Endothelial cell of umbilical vein (primary cell): ENCODE measurements around the gene SPATA6L. TPM values are rescaled to one million over a fixed set of nuclear protein-coding genes. Genes with fewer than 3 reads are reported as not detected.
A peak's percentile ranks its signal among the peaks of the same experiment; 100 is the strongest.

Experiments
- BruUV-seq: library from RNA; stranded (reverse); fragments of 400-500 nt; replicated peaks from 2 replicates; lab custom pipeline; 2021; lab: Mats Ljungman, UMichigan
- CTCF ChIA-PET: fragments of 300-600, 350-600 bp; sonication (Branson Sonifier 250); formaldehyde crosslinking; loops from one replicate; lab custom pipeline; 2021; ENCODE audit warnings: antibody characterized with exemption, inconsistent platforms; lab: Charles Lee
- POLR2A ChIA-PET: fragments of 300-600, 350-600 bp; sonication (Branson Sonifier 250); formaldehyde crosslinking; loops from one replicate; lab custom pipeline; 2021; ENCODE audit warnings: antibody characterized with exemption, inconsistent platforms; lab: Charles Lee
- DNase-seq: peaks from one replicate; pipeline ENCODE4 v3.0.0-alpha.2; 2011; ENCODE audit warnings: low read depth, low spot score
- FAIRE-seq: peaks from 2 replicates; lab custom pipeline; 2011; peaks lifted over from hg19 to GRCh38; lab: Jason Lieb, UNC
- H2AFZ ChIP-seq: 2 replicates; pipeline ENCODE4 v1.6.0; 2012; ENCODE audit warnings: low read depth, low read length, control low read depth, inconsistent platforms
- H3K27ac ChIP-seq: 2 replicates; pipeline ENCODE4 v1.5.1; 2011; ENCODE audit warnings: low read depth, mild to moderate bottlenecking, control low read depth, low read length, moderate library complexity; ENCODE audit not compliant: insufficient read depth
- H3K27me3 ChIP-seq, 2 experiments: 2 replicates each; pipeline versions ENCODE4 v1.6.0 to v1.6.1; 2011; ENCODE audit warnings: low read length in 2 of 2, mixed read lengths in 1 of 2; ENCODE audit not compliant: control insufficient read depth in 2 of 2, insufficient read depth in 2 of 2
- H3K36me3 ChIP-seq, 2 experiments: 2 replicates in 1 of 2; 3 replicates in 1 of 2; pipeline ENCODE4 v1.5.1; 2011; ENCODE audit warnings: low read length in 2 of 2, mild to moderate bottlenecking in 1 of 2, moderate library complexity in 1 of 2; ENCODE audit not compliant: control insufficient read depth in 2 of 2, insufficient read depth in 2 of 2; ENCODE audit errors: extremely low read depth in 1 of 2
- H3K4me1 ChIP-seq: 3 replicates; pipeline ENCODE4 v1.5.1; 2011; ENCODE audit warnings: mild to moderate bottlenecking, low read length; ENCODE audit not compliant: control insufficient read depth, insufficient read depth; ENCODE audit errors: extremely low read depth
- H3K4me2 ChIP-seq: 2 replicates; pipeline ENCODE4 v1.6.1; 2011; ENCODE audit warnings: low read length, control low read depth, mixed read lengths; ENCODE audit not compliant: insufficient read depth
- H3K4me3 ChIP-seq, 3 experiments: fragments of 200-600 bp in 1 of 3; sonication (generic), shearing (Covaris generic) in 1 of 3; replicated peaks in 1 of 3; 2 replicates each; pipeline ENCODE4 v1.5.1; 2011 to 2016; ENCODE audit warnings: control low read depth in 3 of 3, low read length in 3 of 3, mild to moderate bottlenecking in 2 of 3, inconsistent platforms in 1 of 3, low read depth in 1 of 3, moderate library complexity in 1 of 3; ENCODE audit not compliant: insufficient read depth in 1 of 3
- H3K79me2 ChIP-seq: 2 replicates; pipeline ENCODE4 v1.6.0; 2012; ENCODE audit warnings: low read length, inconsistent platforms; ENCODE audit not compliant: control insufficient read depth, insufficient read depth
- H3K9ac ChIP-seq: replicated peaks from 2 replicates; pipeline ENCODE3; 2011; ENCODE audit warnings: low read length, control low read depth; ENCODE audit not compliant: insufficient read depth; ENCODE audit errors: extremely low read depth
- H3K9me1 ChIP-seq: replicated peaks from 3 replicates; pipeline ENCODE4 v1.6.0; 2011; ENCODE audit warnings: mild to moderate bottlenecking, low read length; ENCODE audit not compliant: control insufficient read depth, insufficient read depth; ENCODE audit errors: extremely low read depth
- H3K9me3 ChIP-seq: replicated peaks from 2 replicates; pipeline ENCODE4 v1.5.1; 2012; ENCODE audit warnings: low read length, inconsistent platforms; ENCODE audit not compliant: control insufficient read depth, insufficient read depth
- H4K20me1 ChIP-seq: replicated peaks from 2 replicates; pipeline ENCODE3; 2011; ENCODE audit warnings: mild to moderate bottlenecking, low read length; ENCODE audit not compliant: control insufficient read depth, insufficient read depth; ENCODE audit errors: extremely low read depth
- FOS ChIP-seq: IDR thresholded peaks from 2 replicates; pipeline ENCODE4 v1.6.1; 2011; ENCODE audit warnings: mild to moderate bottlenecking, low read length, moderate library complexity, borderline replicate concordance; ENCODE audit not compliant: insufficient read depth
- GATA2 ChIP-seq: IDR thresholded peaks from 2 replicates; pipeline ENCODE4 v1.7.0; 2011; ENCODE audit warnings: low read depth, mild to moderate bottlenecking, moderate library complexity, mixed read lengths, low read length; ENCODE audit not compliant: insufficient read length, insufficient read depth
- JUN ChIP-seq: IDR thresholded peaks from 2 replicates; pipeline ENCODE4 v1.6.1; 2011; ENCODE audit warnings: borderline replicate concordance, low read depth; ENCODE audit not compliant: insufficient read length, insufficient read depth
- MAX ChIP-seq: IDR thresholded peaks from 2 replicates; pipeline ENCODE4 v1.6.1; 2011; ENCODE audit not compliant: insufficient read depth, insufficient read length
- POLR2A ChIP-seq: IDR thresholded peaks from 2 replicates; pipeline ENCODE4 v1.6.1; 2012; ENCODE audit warnings: low read depth, mild to moderate bottlenecking, control low read depth, low read length
- dilution Hi-C: fragments of 300-500 bp; cut with MboI; formaldehyde crosslinking; loops from one replicate; pipeline ENCODE4 v1.15.0; 2019; ENCODE audit warnings: low sequenced_read_pairs; ENCODE audit not compliant: extremely low pct_ligation_motif_present
- intact Hi-C: fragments of 100-400 bp; cut with micrococcal nuclease; formaldehyde crosslinking; loops from one replicate; pipeline ENCODE4 v1.10.0; 2022
- polyA plus RNA-seq, 4 experiments: library from polyadenylated mRNA; depleted of rRNA in 3 of 4; stranded (reverse) in 3 of 4; unstranded in 1 of 4; fragments of >200 nt; gene quantifications; 2 replicates each; pipeline versions ENCODE4 v1.2.1 to v1.2.3, GENCODE V29; 2011 to 2012; ENCODE audit warnings: missing spikeins in 1 of 4
- total RNA-seq: library from RNA; stranded (reverse); gene quantifications from 2 replicates; pipeline ENCODE4 v1.2.3, GENCODE V29; 2021

The SPATA6L gene
- total and polyA plus RNA-seq, 2 donors (not counting 3 experiments of a cell fraction or from before 2014, with no cell fraction given), result 0.40 to 1.5 TPM

DNA sequence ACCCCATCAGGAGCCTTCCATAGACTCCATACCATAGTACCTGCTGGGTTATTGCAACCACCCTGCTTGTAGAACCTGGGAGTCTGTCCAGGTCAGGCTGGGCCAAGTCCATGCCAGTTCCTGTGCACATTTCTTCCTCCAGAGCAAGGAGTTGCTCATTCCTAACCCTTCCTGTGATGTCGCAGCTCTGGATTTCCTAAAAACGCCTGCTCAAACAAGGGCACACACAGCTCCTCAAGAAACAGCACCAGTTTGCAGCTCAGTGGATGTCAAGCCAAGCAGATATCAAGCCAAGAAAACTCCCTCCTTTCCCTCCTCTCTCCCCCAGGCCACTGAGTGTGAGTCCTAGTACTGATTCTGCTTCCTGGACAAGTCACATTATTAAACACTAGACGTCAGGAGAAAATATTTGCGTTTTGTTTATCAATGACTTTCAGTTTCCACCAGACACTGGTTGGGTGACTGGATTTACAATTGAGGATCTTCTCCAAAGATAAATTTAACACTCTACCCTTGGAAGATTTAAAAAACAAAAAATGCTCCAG is 116.5 kb downstream of the SPATA6L start:
- Histone ChIP-seq H3K4me1 (peaks cover 48% of the 10 kb centered on the region), H4K20me1 (no peaks in the 10 kb centered on the region), H3K9me1 (no peaks in the 10 kb centered on the region), H3K9me3 (no peaks in the 10 kb centered on the region), H3K4me3 (no peak overlapping the region), H3K9ac (no peak overlapping the region), H3K27me3 (no peaks in the 10 kb centered on the region), H3K79me2 (no peaks in the 10 kb centered on the region), H2AFZ (no peak overlapping the region), H3K36me3 (no peaks in the 10 kb centered on the region), H3K27ac (no peak overlapping the region), H3K4me2 (no peak overlapping the region)
- dilution Hi-C loops (no loop called here), intact Hi-C loops (loop anchor here (1.0 to 10.0 kb wide), 2 partner anchors 168 to 255 kb away; no protein-coding TSS in a partner anchor)
- no TSS peak for BruUV-seq
- CTCF ChIA-PET, result interaction anchor here (0.7 to 3.8 kb wide), 10 partner anchors 10 to 445 kb away, joined by 3 to 20 read pairs (median 4); no protein-coding TSS in a partner anchor
- TF ChIP-seq FOS (no peak), JUN (no peak), POLR2A (no peak), MAX (no peak), GATA2 (no peak)
- FAIRE-seq (no peak), DNase-seq (peak; percentile 53)
- POLR2A ChIA-PET, result no interaction called here
